ENCODE data around the gene DHRS3.
"Not testable (repeated sequence)": the region's sequence is repeated elsewhere in the genome, so short reads cannot be mapped to it uniquely, and the experiment has no call there.

DHRS3 gene

GRCh38 chr1:12572522-12572921 lies 45.5 kb downstream of the DHRS3 start:
- DNase-seq = no peak

GRCh38 chr1:12570291-12570690 lies 47.7 kb downstream of the DHRS3 start:
- no peak for DNase-seq

- no peak for DNase-seq
Observed at GRCh38 chr1:12568009-12568767, 49.8 kb downstream of the DHRS3 start.

- no peak for DNase-seq
Observed at GRCh38 chr1:12567288-12567819, 50.7 kb downstream of the DHRS3 start.

GRCh38 chr1:12566484-12567287 lies 51.3 kb downstream of the DHRS3 start:
- no peak for DNase-seq

- DNase-seq = no peak
Observed at GRCh38 chr1:12565966-12566352, 52.1 kb downstream of the DHRS3 start.

GRCh38 chr1:12565094-12565965 lies 52.7 kb downstream of the DHRS3 start:
- no peak for DNase-seq

GRCh38 chr1:12564251-12564650 lies 53.8 kb downstream of the DHRS3 start:
- not testable (repeated sequence) for DNase-seq

- no peak for DNase-seq
Observed at GRCh38 chr1:12562955-12563576, 54.9 kb downstream of the DHRS3 start.

GRCh38 chr1:12561121-12561520 lies 56.9 kb downstream of the DHRS3 start:
- DNase-seq = no peak

GRCh38 chr1:12556957-12557935 lies 60.8 kb downstream of the DHRS3 start:
- no peak for DNase-seq

GRCh38 chr1:12556368-12556930 lies 61.6 kb downstream of the DHRS3 start:
- no peak for DNase-seq

GRCh38 chr1:12555411-12556367 lies 62.3 kb downstream of the DHRS3 start:
- no peak for DNase-seq

- DNase-seq = no peak
Observed at GRCh38 chr1:12554521-12555305, 63.3 kb downstream of the DHRS3 start.

- no peak for DNase-seq
Observed at GRCh38 chr1:12553963-12554362, 64.0 kb downstream of the DHRS3 start.

GRCh38 chr1:12552951-12553921 lies 64.8 kb downstream of the DHRS3 start:
- DNase-seq = no peak

- DNase-seq = no peak
Observed at GRCh38 chr1:12552111-12552888, 65.7 kb downstream of the DHRS3 start.

Measured in activated naive CD4-positive, alpha-beta T cell (primary cell).